Liver (tissue), 9 donors: ENCODE results near the gene SYNDIG1. TPM values are rescaled to one million over a fixed set of nuclear protein-coding genes. Genes with fewer than 3 reads are reported as not detected.

Experiments used
- DNase-seq: peaks from one replicate; pipeline ENCODE4 v3.0.0-alpha.2; 2017; ENCODE audit warnings: low spot score
- H3K27ac ChIP-seq, 2 donors: one replicate each; pipeline ENCODE4 v1.7.0; 2013; ENCODE audit warnings: inconsistent platforms in 2 of 2, low read length in 2 of 2, control low read depth in 1 of 2, low read depth in 1 of 2, mild to moderate bottlenecking in 1 of 2
- H3K27me3 ChIP-seq, 4 donors: one replicate each; pipeline versions ENCODE4 v1.6.1 to v1.7.0; 2013; ENCODE audit warnings: low read length in 3 of 4, inconsistent platforms in 1 of 4, mild to moderate bottlenecking in 1 of 4, moderate library complexity in 1 of 4; ENCODE audit not compliant: control insufficient read depth in 4 of 4, insufficient read depth in 4 of 4
- H3K36me3 ChIP-seq, 4 donors: one replicate each; pipeline versions ENCODE4 v1.6.1 to v1.7.0; 2013; ENCODE audit warnings: low read length in 3 of 4, mild to moderate bottlenecking in 3 of 4, low read depth in 1 of 4, moderate library complexity in 1 of 4; ENCODE audit not compliant: control insufficient read depth in 4 of 4, insufficient read depth in 3 of 4
- H3K4me1 ChIP-seq, 4 donors: one replicate each; pipeline versions ENCODE4 v1.6.1 to v1.7.0; 2013; ENCODE audit warnings: low read length in 3 of 4, mild to moderate bottlenecking in 3 of 4, moderate library complexity in 1 of 4; ENCODE audit not compliant: control insufficient read depth in 4 of 4, insufficient read depth in 4 of 4
- H3K4me3 ChIP-seq, 3 donors: one replicate each; pipeline versions ENCODE4 v1.6.1 to v1.7.0; 2013; ENCODE audit warnings: low read length in 3 of 3, control low read depth in 1 of 3, low read depth in 1 of 3, mild to moderate bottlenecking in 1 of 3
- H3K9ac ChIP-seq, 2 donors: one replicate each; pipeline ENCODE4 v1.7.0; 2013; ENCODE audit warnings: low read length in 2 of 2, mild to moderate bottlenecking in 2 of 2, moderate library complexity in 2 of 2, control low read depth in 1 of 2, low read depth in 1 of 2
- H3K9me3 ChIP-seq, 4 donors: one replicate each; pipeline versions ENCODE4 v1.6.1 to v1.7.0; 2013; ENCODE audit warnings: low read length in 3 of 4; ENCODE audit not compliant: control insufficient read depth in 4 of 4
- ATF3 ChIP-seq: IDR thresholded peaks from 2 replicates; pipeline ENCODE4 v1.6.1; 2016; ENCODE audit warnings: antibody characterized with exemption
- CTCF ChIP-seq: fragments of 150-350 bp; IDR thresholded peaks from 2 replicates; pipeline ENCODE4 v1.5.1; 2017; ENCODE audit warnings: improper control_type of control experiment, low read depth, low read length; ENCODE audit not compliant: missing input control
- EGR1 ChIP-seq, 2 donors: IDR thresholded peaks; 2 replicates each; pipeline ENCODE4 v1.6.1; 2016 to 2018; ENCODE audit warnings: antibody characterized with exemption in 2 of 2, low read depth in 2 of 2
- FOXA1 ChIP-seq: IDR thresholded peaks from 2 replicates; pipeline ENCODE4 v1.6.1; 2016; ENCODE audit warnings: antibody characterized with exemption
- FOXA2 ChIP-seq: IDR thresholded peaks from 2 replicates; pipeline ENCODE4 v1.6.1; 2016; ENCODE audit warnings: antibody characterized with exemption
- GABPA ChIP-seq, 2 donors: IDR thresholded peaks in 1 of 2; conservative IDR thresholded peaks in 1 of 2; 2 replicates each; pipeline ENCODE4 v1.6.1; 2016; ENCODE audit warnings: antibody characterized with exemption in 2 of 2, mild to moderate bottlenecking in 1 of 2, moderate library complexity in 1 of 2
- HNF4A ChIP-seq, 2 donors: conservative IDR thresholded peaks; 2 replicates each; pipeline ENCODE4 v1.6.1; 2016; ENCODE audit warnings: antibody characterized with exemption in 2 of 2, mild to moderate bottlenecking in 2 of 2
- HNF4G ChIP-seq: IDR thresholded peaks from 2 replicates; pipeline ENCODE4 v1.6.1; 2016; ENCODE audit warnings: antibody characterized with exemption
- JUND ChIP-seq, 2 donors: IDR thresholded peaks; 2 replicates each; pipeline ENCODE4 v1.6.1; 2016; ENCODE audit warnings: antibody characterized with exemption in 2 of 2
- MAX ChIP-seq: IDR thresholded peaks from 2 replicates; pipeline ENCODE4 v1.6.1; 2016; ENCODE audit warnings: antibody characterized with exemption
- NR2F2 ChIP-seq: IDR thresholded peaks from 2 replicates; pipeline ENCODE4 v1.6.1; 2016; ENCODE audit warnings: antibody characterized with exemption
- RAD21 ChIP-seq, 2 donors: IDR thresholded peaks; 2 replicates each; pipeline ENCODE4 v1.6.1; 2016; ENCODE audit warnings: antibody characterized with exemption in 2 of 2, mild to moderate bottlenecking in 2 of 2
- REST ChIP-seq: IDR thresholded peaks from 2 replicates; pipeline ENCODE4 v1.6.1; 2016; ENCODE audit warnings: antibody characterized with exemption, mild to moderate bottlenecking
- RXRA ChIP-seq, 2 donors: IDR thresholded peaks; 2 replicates each; pipeline ENCODE4 v1.6.1; 2017 to 2018; ENCODE audit warnings: antibody characterized with exemption in 2 of 2, mild to moderate bottlenecking in 1 of 2
- SP1 ChIP-seq: IDR thresholded peaks from 2 replicates; pipeline ENCODE4 v1.6.1; 2018; ENCODE audit warnings: antibody characterized with exemption, mild to moderate bottlenecking
- TAF1 ChIP-seq: conservative IDR thresholded peaks from 2 replicates; pipeline ENCODE4 v1.6.1; 2016; ENCODE audit warnings: antibody characterized with exemption, mild to moderate bottlenecking
- YY1 ChIP-seq: IDR thresholded peaks from 2 replicates; pipeline ENCODE4 v1.6.1; 2016; ENCODE audit warnings: antibody characterized with exemption, mild to moderate bottlenecking
- ZBTB33 ChIP-seq: IDR thresholded peaks from 2 replicates; pipeline ENCODE4 v1.6.1; 2016; ENCODE audit warnings: antibody characterized with exemption
- WGBS: extraction: QIAGEN DNeasy Blood & Tissue Kit; methylation state at CpG from one replicate; pipeline ENCODE4 v1.1.7; 2013; 5-methylcytosine and 5-hydroxymethylcytosine counted together
- polyA plus RNA-seq, 2 donors: library from polyadenylated mRNA; stranded (reverse) in 1 of 2; unstranded in 1 of 2; fragments of 200-250 nt in 1 of 2; fragments of >200 nt in 1 of 2; fragmentation: Nextera tagmentation in 1 of 2; extraction: Ambion mirVana in 1 of 2; gene quantifications; one replicate each; pipeline versions ENCODE4 v1.2.1 to v1.2.3, GENCODE V29; 2013 to 2015
- total RNA-seq, 2 donors: library from RNA; depleted of rRNA; stranded (reverse); fragments of >200 nt; gene quantifications; one replicate each; pipeline ENCODE4 v1.2.3, GENCODE V29; 2014
- donor health status: healthy.
- donor health status: healthy.
- donor health status: healthy.
- donor health status: healthy.
- donor health status: healthy.

SYNDIG1 gene
- total and polyA plus RNA-seq, 4 donors: 0.05 to 0.08 TPM; not detected in 2

- no peak for DNase-seq
- TF ChIP-seq CTCF (no peak), EGR1 (IDR thresholded peaks at IDR 0.05; ENCODE audit: low read depth in 2 of 2) (no peak), JUND (IDR thresholded peaks at IDR 0.05) (no peak), FOXA1 (no peak), HNF4A (conservative IDR thresholded peaks at IDR 0.05) (no peak), ATF3 (no peak), FOXA2 (no peak), ZBTB33 (no peak), MAX (no peak), SP1 (no peak), GABPA (IDR thresholded peaks at IDR 0.05 in 1 of 2, conservative IDR thresholded peaks at IDR 0.05 in 1 of 2) (no peak), TAF1 (no peak), HNF4G (no peak), YY1 (no peak)
- Histone ChIP-seq H3K9me3 (no peaks in the 10 kb centered on the region), H3K4me3 (no peak overlapping the region), H3K36me3 (no peaks in the 10 kb centered on the region), H3K27me3 (peaks cover 0 to 3% (median 1%) of the 10 kb centered on the region in 4 donors), H3K9ac (no peak overlapping the region), H3K4me1 (peaks cover 0 to 7% (median 0%) of the 10 kb centered on the region in 4 donors), H3K27ac (no peak overlapping the region)
- WGBS: 64% methylated on average over 2 of the region's 2 CpGs
Observed at GRCh38 chr20:24436160-24436559, 33.3 kb upstream of the SYNDIG1 start.

GRCh38 chr20:24437196-24438082, 32.0 kb upstream of the SYNDIG1 start:
- DNase-seq: no peak
- TF ChIP-seq REST (no peak), RXRA (IDR thresholded peaks at IDR 0.05) (no peak), GABPA (IDR thresholded peaks at IDR 0.05 in 1 of 2, conservative IDR thresholded peaks at IDR 0.05 in 1 of 2) (no peak), HNF4G (no peak), SP1 (no peak), MAX (no peak), ZBTB33 (no peak), FOXA1 (no peak), JUND (IDR thresholded peaks at IDR 0.05) (no peak), HNF4A (conservative IDR thresholded peaks at IDR 0.05) (no peak), FOXA2 (no peak), RAD21 (IDR thresholded peaks at IDR 0.05) (no peak), ATF3 (no peak), NR2F2 (no peak)

More at GRCh38 chr20:24437196-24438082, 32.0 kb upstream of the SYNDIG1 start:
- no peaks in the 10 kb centered on the region for H3K4me1 ChIP-seq
- 58% methylated on average over 8 of the region's 8 CpGs for WGBS
- H3K36me3 ChIP-seq: no peaks in the 10 kb centered on the region
- H3K27me3 ChIP-seq: peaks cover 0 to 3% (median 1%) of the 10 kb centered on the region in 4 donors
- H3K4me3 ChIP-seq: no peak overlapping the region
- no peak overlapping the region for H3K9ac ChIP-seq
- H3K27ac ChIP-seq: no peak overlapping the region
- no peaks in the 10 kb centered on the region for H3K9me3 ChIP-seq
